ENCODE results near the gene ZNF609.

Gene ZNF609

GRCh38 chr15:64702816-64703631 is 242.6 kb downstream of the ZNF609 start:
- Histone ChIP-seq H3K27me3 (replicated peaks; ENCODE audit: control insufficient read depth, insufficient read depth, low read length) (no peaks in the 10 kb centered on the region), H3K9ac (ENCODE audit: low read length) (peak overlapping the region; percentile 93), H3K9me3 (ENCODE audit: control insufficient read depth, low read length) (no peaks in the 10 kb centered on the region), H3K36me3 (ENCODE audit: control insufficient read depth, insufficient read depth, low read length, severe bottlenecking) (no peaks in the 10 kb centered on the region), H3K4me1 (ENCODE audit: control insufficient read depth, insufficient read depth, low read length) (peaks cover 48% of the 10 kb centered on the region), H3K4me3 (ENCODE audit: low read length) (peak overlapping the region; percentile 87)
- DNase-seq (ENCODE audit: low read depth), result peak; percentile 98

- H3K36me3 ChIP-seq (ENCODE audit: control insufficient read depth, insufficient read depth, low read length, severe bottlenecking), result no peaks in the 10 kb centered on the region
- peak overlapping the region; percentile 84 for H3K4me3 ChIP-seq (ENCODE audit: low read length)
- peaks cover 43% of the 10 kb centered on the region for H3K4me1 ChIP-seq (ENCODE audit: control insufficient read depth, insufficient read depth, low read length)
- DNase-seq (ENCODE audit: low read depth), result no peak
- H3K27me3 ChIP-seq (replicated peaks; ENCODE audit: control insufficient read depth, insufficient read depth, low read length), result no peaks in the 10 kb centered on the region
- H3K9ac ChIP-seq (ENCODE audit: low read length), result peak overlapping the region; percentile 86
- H3K9me3 ChIP-seq (ENCODE audit: control insufficient read depth, low read length), result no peaks in the 10 kb centered on the region
These were observed 243.2 kb downstream of the ZNF609 start for GRCh38 chr15:64703632-64703959.

- no peak overlapping the region for H3K4me3 ChIP-seq (ENCODE audit: low read length)
- DNase-seq (ENCODE audit: low read depth), result no peak
- peaks cover 29% of the 10 kb centered on the region for H3K4me1 ChIP-seq (ENCODE audit: control insufficient read depth, insufficient read depth, low read length)
- H3K27me3 ChIP-seq (replicated peaks; ENCODE audit: control insufficient read depth, insufficient read depth, low read length), result no peaks in the 10 kb centered on the region
- no peak overlapping the region for H3K9ac ChIP-seq (ENCODE audit: low read length)
- H3K9me3 ChIP-seq (ENCODE audit: control insufficient read depth, low read length), result no peaks in the 10 kb centered on the region
- H3K36me3 ChIP-seq (ENCODE audit: control insufficient read depth, insufficient read depth, low read length, severe bottlenecking), result no peaks in the 10 kb centered on the region
These were observed 244.6 kb downstream of the ZNF609 start for GRCh38 chr15:64705006-64705405.

DNA sequence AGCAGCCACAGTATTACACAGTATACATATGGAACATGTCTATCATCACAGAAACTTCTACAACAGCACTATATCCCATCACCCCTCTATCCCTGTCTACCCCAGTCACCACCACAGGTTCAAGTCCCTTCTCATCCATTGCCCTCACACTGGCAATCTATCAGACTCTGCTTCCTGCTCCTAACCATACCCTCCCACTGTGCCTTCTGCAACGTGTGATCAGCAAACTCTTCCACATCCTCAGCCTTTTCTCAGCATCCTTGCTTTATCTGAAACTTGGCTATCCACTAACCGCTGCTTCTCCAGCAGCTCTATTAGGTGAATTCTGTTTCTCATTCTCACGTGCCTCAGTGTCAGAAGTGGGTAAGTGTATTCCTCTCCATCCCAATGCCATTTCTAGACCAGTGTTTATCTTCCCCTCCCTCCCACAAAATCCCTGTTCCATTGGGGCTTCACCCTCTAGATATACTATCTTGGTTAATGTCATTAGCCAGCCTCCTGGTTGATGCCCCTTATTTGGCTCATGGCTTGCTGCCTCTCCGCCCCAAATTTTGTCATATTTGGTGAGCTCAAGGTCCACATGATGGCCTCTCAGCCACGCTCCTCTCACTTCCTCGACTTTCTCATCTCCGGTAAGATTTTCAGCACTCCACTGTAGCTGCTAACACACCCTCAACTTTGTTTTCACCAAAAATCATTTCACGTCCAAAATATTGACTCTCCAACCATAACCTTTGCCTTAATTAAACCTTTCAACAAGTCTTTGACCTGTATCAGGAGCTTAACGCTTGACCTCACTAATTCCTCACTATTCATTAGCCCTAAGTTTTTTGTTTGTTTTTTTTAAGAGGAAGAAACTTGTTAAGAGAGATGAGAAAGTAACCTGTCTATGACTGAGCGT is 245.9 kb downstream of the ZNF609 start:
- H3K9me3 ChIP-seq (ENCODE audit: control insufficient read depth, low read length), result no peaks in the 10 kb centered on the region
- peaks cover 16% of the 10 kb centered on the region for H3K4me1 ChIP-seq (ENCODE audit: control insufficient read depth, insufficient read depth, low read length)
- H3K36me3 ChIP-seq (ENCODE audit: control insufficient read depth, insufficient read depth, low read length, severe bottlenecking), result no peaks in the 10 kb centered on the region
- no peaks in the 10 kb centered on the region for H3K27me3 ChIP-seq (replicated peaks; ENCODE audit: control insufficient read depth, insufficient read depth, low read length)
- H3K4me3 ChIP-seq (ENCODE audit: low read length), result no peak overlapping the region
- no peak for DNase-seq (ENCODE audit: low read depth)
- H3K9ac ChIP-seq (ENCODE audit: low read length), result no peak overlapping the region

DNA sequence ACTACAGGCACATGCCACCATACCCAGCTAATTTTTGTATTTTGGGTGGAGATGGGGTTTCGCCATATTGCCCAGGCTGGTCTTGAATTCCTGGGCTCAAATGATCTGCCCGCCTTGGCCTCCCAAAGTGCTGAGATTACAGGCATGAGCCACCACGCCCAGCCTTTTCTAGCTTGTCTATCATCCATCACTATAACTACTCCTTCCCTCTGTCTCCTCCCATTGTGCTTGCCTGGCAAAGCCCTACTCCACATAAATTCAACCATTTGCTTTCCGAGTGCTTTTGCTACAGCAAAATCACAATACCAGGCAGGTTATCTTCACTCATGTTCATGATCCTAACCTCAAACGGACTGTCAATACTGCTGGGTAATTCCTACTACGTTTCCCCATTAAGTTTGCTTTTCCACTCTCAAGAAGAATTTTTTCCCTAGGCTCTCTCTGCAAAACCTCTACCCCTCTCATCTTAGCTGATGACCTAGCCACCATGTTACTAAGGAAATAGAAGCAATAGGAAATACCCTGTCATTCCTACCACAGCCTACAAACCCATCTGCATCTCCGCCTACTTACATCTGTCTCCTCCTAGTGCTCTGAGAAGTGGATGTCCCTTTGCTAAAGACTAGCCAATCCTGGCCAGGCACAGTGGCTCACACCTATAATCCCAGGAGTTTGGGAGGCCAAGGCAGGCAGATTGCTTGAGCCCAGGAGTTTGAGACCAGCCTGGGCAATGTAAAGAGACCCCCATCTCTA is 250.5 kb downstream of the ZNF609 start:
- H3K4me1 ChIP-seq (ENCODE audit: control insufficient read depth, insufficient read depth, low read length), result no peaks in the 10 kb centered on the region
- no peak overlapping the region for H3K4me3 ChIP-seq (ENCODE audit: low read length)
- H3K9me3 ChIP-seq (ENCODE audit: control insufficient read depth, low read length), result no peaks in the 10 kb centered on the region
- no peak for DNase-seq (ENCODE audit: low read depth)
- no peaks in the 10 kb centered on the region for H3K36me3 ChIP-seq (ENCODE audit: control insufficient read depth, insufficient read depth, low read length, severe bottlenecking)
- no peaks in the 10 kb centered on the region for H3K27me3 ChIP-seq (replicated peaks; ENCODE audit: control insufficient read depth, insufficient read depth, low read length)
- no peak overlapping the region for H3K9ac ChIP-seq (ENCODE audit: low read length)

DNA sequence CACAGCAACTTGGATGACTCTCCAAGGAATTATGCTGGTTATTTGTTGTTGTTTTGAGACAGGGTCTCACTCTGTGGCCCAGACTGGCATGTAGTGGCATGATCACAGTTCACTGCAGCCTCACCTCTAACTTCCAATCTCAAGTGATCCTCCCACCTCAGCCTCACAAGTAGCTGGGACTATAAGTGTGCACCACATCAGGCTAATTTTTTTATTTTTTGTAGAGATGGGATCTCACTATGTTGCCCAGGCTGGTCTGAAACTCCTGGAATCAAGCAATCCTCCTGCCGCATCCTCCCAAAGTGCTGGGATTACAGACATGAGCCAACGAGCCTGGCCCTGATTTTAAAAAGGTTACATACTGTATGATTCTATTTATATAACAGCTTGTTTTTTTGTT is 252.0 kb downstream of the ZNF609 start:
- Histone ChIP-seq H3K9me3 (ENCODE audit: control insufficient read depth, low read length) (no peaks in the 10 kb centered on the region), H3K4me1 (ENCODE audit: control insufficient read depth, insufficient read depth, low read length) (no peaks in the 10 kb centered on the region), H3K36me3 (ENCODE audit: control insufficient read depth, insufficient read depth, low read length, severe bottlenecking) (no peaks in the 10 kb centered on the region), H3K4me3 (ENCODE audit: low read length) (no peak overlapping the region), H3K27me3 (replicated peaks; ENCODE audit: control insufficient read depth, insufficient read depth, low read length) (no peaks in the 10 kb centered on the region), H3K9ac (ENCODE audit: low read length) (no peak overlapping the region)
- DNase-seq (ENCODE audit: low read depth), result no peak

- no peaks in the 10 kb centered on the region for H3K27me3 ChIP-seq (replicated peaks; ENCODE audit: control insufficient read depth, insufficient read depth, low read length)
- no peak overlapping the region for H3K4me3 ChIP-seq (ENCODE audit: low read length)
- no peaks in the 10 kb centered on the region for H3K9me3 ChIP-seq (ENCODE audit: control insufficient read depth, low read length)
- no peaks in the 10 kb centered on the region for H3K4me1 ChIP-seq (ENCODE audit: control insufficient read depth, insufficient read depth, low read length)
- H3K36me3 ChIP-seq (ENCODE audit: control insufficient read depth, insufficient read depth, low read length, severe bottlenecking), result no peaks in the 10 kb centered on the region
- DNase-seq (ENCODE audit: low read depth), result no peak
- H3K9ac ChIP-seq (ENCODE audit: low read length), result no peak overlapping the region
These were observed 253.2 kb downstream of the ZNF609 start for GRCh38 chr15:64713592-64713991.

DNA sequence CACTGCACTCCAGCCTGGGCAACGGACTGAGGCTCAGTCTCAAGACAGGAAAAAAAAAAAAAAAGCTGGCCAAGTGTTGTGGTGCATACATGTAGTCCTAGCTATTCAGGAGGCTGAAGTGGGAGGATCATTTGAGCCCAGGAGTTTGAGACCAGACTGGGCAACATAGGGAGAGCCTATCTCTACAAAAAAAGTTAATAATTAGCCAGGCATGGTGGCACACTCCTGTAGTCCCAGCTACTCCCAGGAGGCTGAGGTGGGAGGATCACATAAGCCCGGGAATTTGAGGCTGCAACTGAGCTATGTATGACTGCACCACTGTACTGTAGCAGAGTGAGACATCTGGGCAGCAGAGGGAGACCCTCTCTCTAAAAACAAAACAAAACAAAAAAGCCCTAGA is 256.1 kb downstream of the ZNF609 start:
- H3K36me3 ChIP-seq (ENCODE audit: control insufficient read depth, insufficient read depth, low read length, severe bottlenecking), result no peaks in the 10 kb centered on the region

DNA sequence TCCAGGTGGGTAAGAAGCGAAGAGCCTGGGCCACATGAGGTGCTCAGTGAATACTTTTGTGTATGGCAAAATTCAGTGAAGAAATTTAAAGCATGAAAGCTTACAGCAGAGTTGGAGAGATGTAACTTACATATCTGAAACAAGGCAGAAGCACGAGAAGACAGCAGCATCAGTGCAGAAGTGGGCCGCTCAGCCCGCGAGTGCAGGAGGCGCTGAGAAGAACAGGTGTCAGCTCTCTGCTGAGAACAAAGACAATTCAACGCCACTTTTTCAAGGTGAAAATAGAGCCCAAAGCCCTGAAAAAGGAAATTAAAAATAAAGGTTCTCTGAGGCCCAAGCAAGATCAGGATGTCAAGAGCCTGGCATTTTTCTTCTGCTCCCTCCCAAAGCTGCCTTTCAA is 256.8 kb downstream of the ZNF609 start:
- no peaks in the 10 kb centered on the region for H3K36me3 ChIP-seq (ENCODE audit: control insufficient read depth, insufficient read depth, low read length, severe bottlenecking)
- H3K27me3 ChIP-seq (replicated peaks; ENCODE audit: control insufficient read depth, insufficient read depth, low read length), result no peaks in the 10 kb centered on the region
- no peaks in the 10 kb centered on the region for H3K9me3 ChIP-seq (ENCODE audit: control insufficient read depth, low read length)
- DNase-seq (ENCODE audit: low read depth), result no peak
- H3K9ac ChIP-seq (ENCODE audit: low read length), result no peak overlapping the region
- peaks cover 3% of the 10 kb centered on the region for H3K4me1 ChIP-seq (ENCODE audit: control insufficient read depth, insufficient read depth, low read length)
- H3K4me3 ChIP-seq (ENCODE audit: low read length), result no peak overlapping the region

More for the DNA sequence above, 256.1 kb downstream of the ZNF609 start:
- no peak overlapping the region for H3K4me3 ChIP-seq (ENCODE audit: low read length)
- H3K9ac ChIP-seq (ENCODE audit: low read length), result no peak overlapping the region
- no peak for DNase-seq (ENCODE audit: low read depth)
- no peaks in the 10 kb centered on the region for H3K27me3 ChIP-seq (replicated peaks; ENCODE audit: control insufficient read depth, insufficient read depth, low read length)
- H3K4me1 ChIP-seq (ENCODE audit: control insufficient read depth, insufficient read depth, low read length), result peaks cover 3% of the 10 kb centered on the region
- H3K9me3 ChIP-seq (ENCODE audit: control insufficient read depth, low read length), result no peaks in the 10 kb centered on the region

GRCh38 chr15:64717735-64718495 is 257.5 kb downstream of the ZNF609 start:
- no peaks in the 10 kb centered on the region for H3K36me3 ChIP-seq (ENCODE audit: control insufficient read depth, insufficient read depth, low read length, severe bottlenecking)
- H3K9me3 ChIP-seq (ENCODE audit: control insufficient read depth, low read length), result no peaks in the 10 kb centered on the region
- H3K27me3 ChIP-seq (replicated peaks; ENCODE audit: control insufficient read depth, insufficient read depth, low read length), result no peaks in the 10 kb centered on the region
- H3K4me3 ChIP-seq (ENCODE audit: low read length), result no peak overlapping the region
- DNase-seq (ENCODE audit: low read depth), result no peak
- no peak overlapping the region for H3K9ac ChIP-seq (ENCODE audit: low read length)
- peaks cover 3% of the 10 kb centered on the region for H3K4me1 ChIP-seq (ENCODE audit: control insufficient read depth, insufficient read depth, low read length)
